HG03354 (cell line): ENCODE results near the gene PHLDB1.
"Not testable (repeated sequence)": the region's sequence is repeated elsewhere in the genome, so short reads cannot be mapped to it uniquely, and the experiment has no call there.

Source experiments
- ATAC-seq: cut with Tn5 transposase; IDR thresholded peaks from one replicate; pipeline ENCODE4 v1.9.1; 2021; ENCODE audit warnings: mild to moderate bottlenecking; ENCODE audit not compliant: unreplicated experiment, poor library complexity, severe bottlenecking

Gene PHLDB1

DNA sequence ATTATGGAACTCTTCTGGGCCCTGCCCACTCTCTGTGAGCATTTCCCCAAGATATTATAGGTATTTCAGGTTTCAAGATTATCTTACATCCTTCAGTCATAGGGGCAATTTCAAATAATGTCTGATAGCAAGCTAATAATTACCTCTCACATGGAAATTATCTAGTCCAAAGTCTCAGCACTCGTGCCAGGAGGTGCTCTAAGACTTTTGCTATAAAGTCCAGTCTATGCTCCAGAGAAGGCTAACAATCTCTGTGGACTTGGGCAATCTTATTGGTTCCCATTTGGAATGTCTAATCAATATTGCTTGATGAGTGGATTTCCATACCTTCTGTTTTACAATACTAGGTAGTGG, 66.6 kb downstream of the PHLDB1 start:
- no peak for ATAC-seq

DNA sequence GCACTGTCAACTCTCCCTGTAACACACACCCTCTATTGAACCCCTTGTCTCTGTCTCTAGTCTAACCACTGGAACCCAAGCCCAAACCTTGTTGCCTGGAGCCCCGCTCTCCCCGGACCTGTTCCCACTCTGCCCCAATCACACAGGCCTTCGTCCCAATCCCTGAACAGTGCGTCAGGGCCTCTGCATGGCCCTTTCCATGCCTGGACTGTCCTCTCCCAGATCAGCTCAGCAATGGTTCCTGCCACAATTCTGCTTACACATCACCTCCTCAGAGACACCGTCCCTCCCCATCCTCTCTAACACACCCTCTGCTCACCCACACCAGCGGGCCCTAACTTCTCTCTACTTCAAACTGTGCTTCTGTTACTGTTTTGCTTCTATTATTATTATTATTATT, 70.6 kb downstream of the PHLDB1 start:
- ATAC-seq, result no peak

GRCh38 chr11:118678908-118679307, 71.5 kb downstream of the PHLDB1 start:
- not testable (repeated sequence) for ATAC-seq

- no peak for ATAC-seq
These were observed 72.1 kb downstream of the PHLDB1 start, which contains the start of gene TREH for GRCh38 chr11:118679483-118679882. Gene TREH, minus strand, starts transcription at chr11:118679650. Its CDS starts 23 bp downstream, at chr11:118679627.

GRCh38 chr11:118682372-118682771, 75.0 kb downstream of the PHLDB1 start:
- no peak for ATAC-seq

GRCh38 chr11:118682939-118683338, 75.5 kb downstream of the PHLDB1 start:
- not testable (repeated sequence) for ATAC-seq

DNA sequence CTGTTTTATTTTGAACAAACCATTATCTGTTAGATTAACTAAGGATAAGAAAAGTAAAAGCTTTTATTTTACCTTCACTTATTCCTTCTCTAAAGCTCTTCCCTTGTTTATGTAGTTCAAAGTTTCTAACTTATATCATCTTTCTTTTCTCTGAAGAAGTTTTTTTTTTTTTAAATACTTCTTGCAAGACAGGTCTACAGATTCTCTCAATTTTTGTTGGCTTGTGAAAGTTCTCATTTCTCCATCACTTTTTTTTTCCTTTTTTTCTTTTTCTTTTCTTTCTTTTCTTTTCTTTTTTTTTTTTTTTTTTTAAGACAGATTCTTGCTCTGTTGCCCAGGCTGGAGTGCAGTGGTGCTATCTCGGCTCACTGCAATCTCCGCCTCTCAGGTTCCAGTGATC, 76.8 kb downstream of the PHLDB1 start:
- no peak for ATAC-seq

- ATAC-seq, result no peak
These were observed 80.5 kb downstream of the PHLDB1 start for GRCh38 chr11:118687906-118688305.

DNA sequence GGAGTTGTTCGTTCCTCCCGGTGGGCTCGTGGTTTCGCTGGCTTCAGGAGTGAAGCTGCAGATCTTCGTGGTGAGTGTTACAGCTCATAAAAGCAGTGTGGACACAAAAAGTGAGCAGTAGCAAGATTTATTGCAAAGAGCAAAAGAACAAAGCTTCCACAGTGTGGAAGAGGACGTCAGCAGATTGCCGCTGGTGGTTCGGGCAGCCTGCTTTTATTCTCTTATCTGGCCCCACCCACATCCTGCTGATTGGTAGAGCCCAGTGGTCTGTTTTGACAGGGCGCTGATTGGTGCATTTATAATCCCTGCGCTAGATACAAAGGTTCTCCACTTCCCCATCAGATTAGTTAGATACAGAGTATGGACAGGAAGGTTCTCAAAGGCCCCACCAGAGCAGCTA, 80.9 kb downstream of the PHLDB1 start:
- ATAC-seq, result not testable (repeated sequence)

DNA sequence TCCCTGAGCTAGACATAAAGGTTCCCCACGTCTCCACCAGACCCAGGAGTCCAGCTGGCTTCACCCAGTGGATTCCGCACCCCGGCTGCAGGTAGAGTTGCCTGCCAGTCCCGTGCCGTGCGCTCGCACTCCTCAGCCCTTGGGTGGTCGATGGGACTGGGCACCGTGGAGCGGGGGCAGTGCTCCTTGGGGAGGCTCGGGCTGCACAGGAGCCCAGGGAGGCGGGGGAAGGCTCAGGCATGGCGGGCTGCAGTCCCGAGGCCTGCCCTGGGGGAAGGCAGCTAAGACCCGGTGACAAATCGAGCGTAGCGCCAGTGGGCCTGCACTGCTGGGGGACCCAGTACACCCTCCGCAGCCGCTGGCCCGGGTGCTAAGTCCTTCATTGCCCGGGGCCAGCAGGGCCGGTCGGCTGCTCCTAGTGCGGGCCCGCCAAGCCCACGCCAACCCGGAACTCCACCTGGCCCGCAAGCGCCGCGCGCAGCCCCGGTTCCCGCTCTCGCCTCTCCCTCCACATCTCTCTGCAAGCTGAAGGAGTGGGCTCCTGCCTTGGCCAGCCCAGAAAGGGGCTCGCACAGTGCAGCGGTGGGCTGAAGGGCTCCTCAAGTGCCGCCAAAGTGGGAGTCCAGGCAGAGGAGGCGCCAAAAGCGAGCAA, 81.6 kb downstream of the PHLDB1 start:
- ATAC-seq, result no peak

GRCh38 chr11:118689503-118689851, 82.1 kb downstream of the PHLDB1 start:
- no peak for ATAC-seq

GRCh38 chr11:118689852-118690552, 82.6 kb downstream of the PHLDB1 start:
- ATAC-seq, result peak; percentile 92

DNA sequence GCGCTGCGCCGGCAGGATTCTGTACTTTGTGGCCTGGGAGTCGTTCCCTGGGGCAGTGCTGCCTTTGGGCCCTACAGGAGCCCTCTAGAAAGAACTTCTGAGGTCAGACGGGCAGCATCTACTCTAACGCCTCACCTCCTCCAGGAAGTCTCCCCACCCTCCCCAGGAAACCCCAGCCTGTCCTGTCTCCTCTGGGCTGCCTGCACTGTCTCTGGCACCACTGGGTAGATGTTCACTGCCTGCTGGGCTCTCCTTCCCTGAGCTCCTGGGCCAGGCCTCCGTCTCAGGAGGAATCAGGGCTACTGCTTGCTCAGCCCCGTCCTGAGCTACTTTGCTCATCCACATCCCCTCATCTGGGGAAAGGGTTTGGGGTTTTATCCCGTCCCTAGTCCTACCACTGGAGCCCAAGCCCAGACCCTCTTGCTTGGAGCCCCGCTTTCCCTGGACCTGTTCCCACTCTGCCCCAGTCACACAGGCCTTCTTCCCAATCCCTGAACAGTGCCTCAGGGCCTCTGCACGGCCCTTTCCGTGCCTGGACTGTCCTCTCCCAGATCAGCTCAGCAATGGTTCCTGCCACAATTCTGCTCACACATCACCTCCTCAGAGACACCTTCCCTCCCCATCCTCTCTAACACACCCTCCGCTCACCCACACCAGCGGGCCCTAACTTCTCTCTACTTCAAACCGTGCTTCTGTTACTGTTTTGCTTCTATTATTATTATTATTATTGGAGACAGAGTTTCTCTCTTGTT, 83.3 kb downstream of the PHLDB1 start:
- no peak for ATAC-seq

DNA sequence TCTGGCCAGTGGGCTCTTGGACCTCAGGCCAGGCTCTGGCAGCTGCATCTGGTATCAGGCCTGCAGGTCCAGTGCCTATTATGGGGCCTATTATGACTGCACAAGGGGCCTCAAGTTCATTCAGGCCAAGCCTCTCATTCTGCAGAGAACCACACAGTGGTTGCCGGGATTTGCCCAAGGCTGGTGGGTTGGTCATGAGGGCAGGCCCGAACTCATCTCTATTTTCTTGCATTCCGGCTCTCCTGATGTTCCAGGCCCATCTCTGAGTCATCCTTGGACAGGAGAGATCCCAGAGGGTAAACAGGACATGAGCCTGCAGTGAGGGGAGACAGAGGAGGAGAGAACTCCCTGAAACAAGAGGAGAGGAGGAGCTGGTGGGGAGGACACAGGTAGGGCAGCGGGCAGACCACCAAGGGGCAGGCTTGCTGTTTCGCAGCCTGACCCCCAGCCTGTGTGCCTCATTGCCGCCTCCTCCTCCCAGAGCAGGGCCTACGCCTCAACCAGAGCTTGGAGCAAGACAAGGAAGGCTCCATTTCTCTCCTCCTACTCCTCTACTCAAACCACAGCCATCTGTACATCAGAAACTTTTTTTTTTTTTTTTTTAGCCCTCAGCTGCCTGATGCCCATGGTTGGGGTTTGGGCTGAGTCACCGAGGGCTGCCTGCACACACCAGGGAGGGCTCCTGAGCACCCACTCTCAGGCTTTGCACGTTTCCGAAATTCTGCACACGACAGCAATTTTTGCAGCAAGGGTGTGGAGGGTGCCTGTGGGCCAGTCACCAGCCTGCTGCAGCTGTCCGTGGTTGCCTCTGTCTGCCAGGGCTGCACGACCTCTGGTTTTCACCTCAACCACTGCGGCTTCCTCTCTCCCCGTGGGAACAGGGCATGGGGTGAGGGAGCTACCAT, 84.8 kb downstream of the PHLDB1 start:
- ATAC-seq, result no peak

DNA sequence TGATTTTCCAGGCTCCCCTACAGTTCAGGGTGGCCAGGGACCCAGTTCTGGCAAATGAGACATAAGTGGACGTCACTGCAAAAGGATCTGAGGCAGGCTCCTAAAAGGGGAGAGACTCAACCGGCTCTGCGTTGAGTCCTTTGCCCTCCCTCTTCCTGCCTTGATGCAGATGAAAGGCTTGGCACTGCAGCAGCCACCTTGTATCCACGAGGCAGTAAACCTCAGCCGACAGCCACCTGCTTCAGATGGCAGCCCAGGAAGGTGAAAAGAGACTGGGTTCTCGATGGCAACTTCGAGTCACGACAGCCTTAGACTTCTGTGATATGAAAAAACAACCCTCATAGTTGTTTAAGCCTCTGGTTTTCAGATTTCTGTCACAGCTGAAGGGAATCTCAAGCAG, 86.8 kb downstream of the PHLDB1 start:
- no peak for ATAC-seq

GRCh38 chr11:118694771-118695170, 87.4 kb downstream of the PHLDB1 start:
- ATAC-seq, result no peak

GRCh38 chr11:118696673-118697226, 89.3 kb downstream of the PHLDB1 start:
- ATAC-seq, result no peak

DNA sequence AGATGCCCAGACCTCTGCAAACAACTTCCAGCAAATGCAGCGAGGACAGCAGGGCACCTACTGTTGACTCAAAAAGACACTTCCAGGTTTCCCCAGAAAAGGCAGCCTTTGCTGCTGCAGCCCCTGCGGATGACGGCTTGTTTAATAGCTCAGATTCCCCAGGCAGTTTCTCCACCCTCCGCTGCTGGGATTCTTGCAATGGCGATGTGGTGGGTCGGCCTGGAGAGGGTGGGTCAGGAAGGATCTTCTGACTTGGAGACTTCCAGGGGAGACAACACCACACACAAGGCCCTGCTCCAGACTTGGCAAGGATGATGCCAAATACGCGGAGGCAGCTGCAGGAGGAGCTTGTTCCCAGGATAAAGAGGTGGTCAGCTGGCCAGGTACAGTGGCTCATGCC, 89.9 kb downstream of the PHLDB1 start:
- ATAC-seq, result no peak

DNA sequence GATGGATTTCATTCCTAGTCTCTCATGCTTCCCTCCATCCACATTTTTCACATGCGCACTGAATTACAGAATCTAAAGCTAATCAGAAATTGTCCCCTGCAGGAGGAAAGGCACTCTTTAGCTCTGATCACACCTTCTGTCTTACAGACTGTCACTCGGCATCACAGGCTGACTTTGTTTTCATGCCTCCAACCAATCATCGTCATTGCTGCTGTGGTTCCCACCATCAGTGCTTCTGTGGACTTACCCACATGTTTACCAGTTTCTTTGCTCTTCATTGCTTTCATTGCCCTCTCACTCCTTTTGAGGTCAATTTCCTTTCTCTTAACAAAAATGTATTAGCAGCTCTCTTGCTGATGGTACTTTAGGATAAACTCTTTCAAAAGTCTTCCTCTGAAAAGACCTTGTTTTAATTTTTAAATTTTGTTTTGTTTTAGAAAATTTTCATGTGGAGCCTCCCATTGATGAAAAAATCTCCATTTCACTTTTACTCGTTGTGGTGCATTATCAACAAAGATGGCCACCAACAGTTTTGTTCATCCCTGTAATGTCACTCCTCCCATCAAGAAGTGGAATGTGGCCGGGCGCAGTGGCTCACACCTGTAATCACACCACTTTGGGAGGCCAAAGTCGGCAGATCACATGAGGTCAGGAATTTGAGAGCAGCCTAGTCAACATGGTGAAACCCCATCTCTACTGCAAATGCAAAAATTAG, 92.2 kb downstream of the PHLDB1 start:
- no peak for ATAC-seq
